ELF-1 (cell line): ENCODE data around the gene PDZRN3.

Experiments used
- DNase-seq: peaks from one replicate; pipeline ENCODE4 v3.0.0-alpha.2; 2016; ENCODE audit warnings: low read depth, low spot score

Gene PDZRN3

DNA sequence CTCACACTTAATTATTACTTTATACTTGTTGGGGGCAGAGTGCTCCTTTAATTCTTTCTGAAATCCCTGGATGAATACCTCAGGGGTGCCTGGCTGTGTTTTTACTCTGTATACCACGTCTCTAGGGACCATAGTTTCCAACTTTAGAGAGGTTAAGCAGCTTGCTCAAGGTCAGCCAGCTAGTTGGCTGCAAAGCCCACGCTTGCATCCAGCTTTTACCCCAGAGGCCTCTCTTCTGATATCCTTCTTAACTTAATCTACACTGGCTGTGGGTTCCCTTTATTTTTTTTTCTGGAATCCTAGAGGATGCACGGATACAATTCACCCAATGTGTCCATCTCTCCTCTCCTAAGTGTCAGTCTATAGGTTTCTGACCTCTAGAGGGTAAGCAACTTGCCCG lies 1.4 kb downstream of the PDZRN3 start:
- DNase-seq: no peak

DNA sequence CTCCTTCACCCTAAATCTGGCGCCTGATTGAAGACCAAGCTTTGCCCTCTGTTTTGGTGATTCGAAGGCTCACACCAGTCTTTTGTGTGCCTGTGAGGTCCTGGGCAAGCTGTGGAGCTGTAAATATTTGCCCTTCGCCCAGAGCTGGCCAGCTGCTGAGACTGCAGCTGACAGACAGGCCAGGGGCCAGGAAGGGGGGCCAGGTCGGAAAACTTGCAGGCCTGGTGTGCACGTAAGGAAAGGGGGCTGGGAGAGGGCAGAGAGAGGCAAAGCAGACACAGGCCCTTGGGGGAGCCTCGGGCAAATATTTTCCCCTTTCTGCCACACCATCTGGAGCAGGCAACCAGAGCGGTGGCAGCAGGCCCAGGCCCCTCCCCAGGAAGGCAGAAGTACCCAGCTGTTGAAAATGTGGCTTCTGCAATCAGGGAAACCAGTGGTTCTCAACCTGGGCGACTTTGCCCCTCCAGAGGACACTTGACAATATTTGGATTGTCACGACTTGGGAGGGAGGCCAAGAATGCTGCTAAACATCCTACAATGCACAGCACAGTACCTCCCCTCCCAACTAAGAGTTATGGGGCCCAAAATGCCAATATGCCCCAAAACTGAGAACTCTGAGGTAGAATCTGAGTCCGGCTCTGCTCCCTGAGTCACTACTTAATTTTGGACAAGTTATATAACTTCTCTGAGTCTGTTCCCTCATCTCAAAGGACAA lies 2.5 kb downstream of the PDZRN3 start:
- peak; percentile 92 for DNase-seq

DNA sequence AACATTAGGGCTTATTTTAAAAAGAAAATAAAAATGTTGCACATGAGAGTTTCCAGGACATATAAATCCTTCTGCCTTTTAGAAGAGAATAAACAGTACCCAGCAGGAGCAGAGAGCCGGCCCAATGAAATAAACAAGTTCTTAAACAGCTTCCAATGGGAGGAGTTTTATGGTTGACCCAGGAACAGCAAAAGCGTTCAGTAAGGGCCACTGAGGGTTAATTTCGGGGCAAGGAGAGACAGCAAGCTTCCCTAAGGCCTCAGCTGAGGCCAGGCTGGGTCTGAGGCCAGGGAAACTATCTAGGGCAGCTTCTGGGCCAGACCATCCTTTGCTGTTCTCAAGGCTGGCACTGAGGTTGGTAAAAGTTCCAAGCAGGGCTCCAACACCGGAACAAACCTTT lies 3.4 kb downstream of the PDZRN3 start:
- no peak for DNase-seq

DNA sequence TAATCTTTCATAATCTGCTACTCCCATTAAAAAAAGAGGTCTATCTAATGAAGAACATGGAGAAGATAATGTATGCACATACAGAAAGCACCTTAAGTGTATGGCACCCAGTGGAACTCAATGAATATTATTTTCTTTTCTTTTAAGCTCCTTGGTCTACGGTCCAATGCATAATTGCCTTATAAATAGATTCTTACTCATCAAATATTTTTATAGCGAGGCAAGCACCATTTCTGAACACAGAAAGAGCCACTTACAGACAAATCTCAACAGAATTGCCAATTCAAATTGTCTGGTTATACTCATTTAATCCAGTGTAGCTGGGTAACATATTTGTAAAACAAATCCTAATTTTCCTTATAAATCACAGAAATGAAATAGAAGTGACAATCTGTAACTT lies 6.3 kb downstream of the PDZRN3 start:
- DNase-seq: no peak

DNA sequence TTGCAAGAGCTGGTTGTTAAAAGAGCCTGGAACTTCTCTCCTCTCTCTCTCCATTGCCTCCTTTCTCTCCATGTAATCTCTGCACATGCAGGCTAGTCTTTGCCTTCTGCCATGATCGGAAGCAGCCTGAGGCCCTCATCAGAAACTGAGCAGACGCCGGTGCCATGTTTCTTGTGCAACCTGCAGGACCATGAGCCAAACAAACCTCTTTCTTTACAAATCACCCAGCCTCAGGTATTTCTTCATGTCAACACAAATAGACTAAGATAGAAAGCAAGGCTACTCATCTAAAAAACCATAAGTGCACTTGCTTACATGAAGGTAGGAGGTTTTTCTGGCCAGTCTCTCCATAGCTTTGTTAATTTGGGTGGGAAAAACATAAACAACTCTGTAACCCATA lies 8.7 kb downstream of the PDZRN3 start:
- no peak for DNase-seq

DNA sequence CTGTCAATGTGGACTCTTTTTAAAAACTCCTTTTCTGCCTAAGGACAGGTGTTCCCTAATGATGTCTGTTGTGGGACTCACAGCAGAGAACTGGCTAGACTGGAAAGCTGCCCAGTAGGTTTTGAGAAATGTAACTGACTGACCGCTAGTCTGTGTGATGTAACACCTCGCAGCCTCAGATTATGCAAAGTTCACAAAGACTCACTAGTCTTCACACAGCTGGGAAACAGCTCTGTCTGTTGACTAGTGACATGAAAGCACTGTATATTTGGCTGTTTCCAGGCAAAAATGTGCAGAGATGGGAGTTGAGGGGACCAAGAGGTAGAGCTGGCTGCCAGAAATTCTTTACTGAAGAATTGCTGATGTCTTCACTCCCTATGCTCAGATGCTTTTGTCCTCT lies 10.3 kb downstream of the PDZRN3 start:
- peak; percentile 53 for DNase-seq

DNA sequence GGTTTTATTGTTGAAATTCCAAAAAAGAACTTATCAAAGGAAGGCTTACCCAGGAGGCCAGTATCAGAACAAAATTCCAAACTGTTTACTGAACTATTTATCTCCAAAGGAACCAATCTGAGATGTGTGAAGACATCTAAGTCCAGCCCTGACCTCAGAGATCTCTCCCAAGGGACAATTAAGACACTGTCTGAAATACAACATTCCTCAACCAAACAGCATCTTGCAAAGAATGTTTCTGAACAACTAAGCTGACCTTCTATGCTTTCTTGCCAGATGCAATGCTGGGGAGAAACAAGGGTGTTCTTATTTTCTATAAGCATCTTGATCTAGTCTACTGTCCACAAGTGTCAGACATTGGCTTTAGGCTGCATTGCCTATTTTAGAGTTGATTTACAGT lies 13.6 kb downstream of the PDZRN3 start:
- DNase-seq: no peak

DNA sequence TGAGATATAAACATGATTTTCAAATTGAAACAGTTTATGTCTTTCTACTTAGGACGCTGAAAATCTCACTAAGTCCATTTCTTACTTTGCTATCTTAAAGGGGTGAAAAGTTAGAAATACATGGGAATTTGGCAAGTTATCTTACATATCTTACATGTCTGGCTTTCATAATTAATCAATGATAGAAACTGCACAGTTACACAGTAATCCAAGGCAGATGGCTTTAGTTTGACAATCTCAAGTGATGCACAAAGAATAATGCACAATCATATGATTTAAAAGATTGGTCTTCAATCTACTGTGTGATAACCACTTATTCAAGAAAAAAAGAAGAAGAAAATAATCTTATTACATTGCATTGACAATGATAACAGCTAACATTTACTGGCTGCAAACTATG lies 14.2 kb downstream of the PDZRN3 start:
- no peak for DNase-seq

DNA sequence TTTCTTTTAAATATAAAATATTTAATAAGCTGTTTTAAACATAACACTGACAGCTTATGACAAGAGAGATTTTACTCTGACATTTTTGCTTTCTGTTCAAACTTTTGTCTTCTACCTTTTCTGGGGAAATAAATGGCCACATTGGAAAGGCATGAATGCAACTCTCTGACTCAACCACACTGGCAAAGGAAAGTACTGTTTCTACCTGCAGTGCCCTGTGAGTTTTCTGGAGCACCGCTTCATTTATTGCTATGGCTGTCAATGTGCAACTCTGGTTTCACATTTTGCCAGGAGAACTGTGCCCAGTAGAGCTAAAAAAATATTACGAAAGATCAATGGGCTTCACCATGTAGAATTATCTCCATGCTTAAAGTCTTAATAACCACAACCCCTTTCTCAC lies 15.1 kb downstream of the PDZRN3 start:
- DNase-seq: no peak

DNA sequence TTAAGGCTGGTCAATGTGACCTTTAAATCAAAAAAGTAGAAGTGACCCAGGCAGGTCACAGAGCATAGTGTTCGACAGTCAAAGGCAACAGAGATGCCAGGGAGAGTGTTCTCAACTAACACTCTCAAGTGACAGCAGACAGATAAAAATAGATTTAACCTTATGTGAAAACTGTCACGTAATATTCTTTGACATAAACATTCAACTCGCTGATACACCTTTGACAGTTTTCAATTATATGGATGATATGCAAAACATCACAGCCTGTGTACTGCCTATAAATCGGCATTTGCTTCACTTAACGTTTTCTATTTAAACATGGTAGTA lies 15.5 kb downstream of the PDZRN3 start:
- DNase-seq: no peak

DNA sequence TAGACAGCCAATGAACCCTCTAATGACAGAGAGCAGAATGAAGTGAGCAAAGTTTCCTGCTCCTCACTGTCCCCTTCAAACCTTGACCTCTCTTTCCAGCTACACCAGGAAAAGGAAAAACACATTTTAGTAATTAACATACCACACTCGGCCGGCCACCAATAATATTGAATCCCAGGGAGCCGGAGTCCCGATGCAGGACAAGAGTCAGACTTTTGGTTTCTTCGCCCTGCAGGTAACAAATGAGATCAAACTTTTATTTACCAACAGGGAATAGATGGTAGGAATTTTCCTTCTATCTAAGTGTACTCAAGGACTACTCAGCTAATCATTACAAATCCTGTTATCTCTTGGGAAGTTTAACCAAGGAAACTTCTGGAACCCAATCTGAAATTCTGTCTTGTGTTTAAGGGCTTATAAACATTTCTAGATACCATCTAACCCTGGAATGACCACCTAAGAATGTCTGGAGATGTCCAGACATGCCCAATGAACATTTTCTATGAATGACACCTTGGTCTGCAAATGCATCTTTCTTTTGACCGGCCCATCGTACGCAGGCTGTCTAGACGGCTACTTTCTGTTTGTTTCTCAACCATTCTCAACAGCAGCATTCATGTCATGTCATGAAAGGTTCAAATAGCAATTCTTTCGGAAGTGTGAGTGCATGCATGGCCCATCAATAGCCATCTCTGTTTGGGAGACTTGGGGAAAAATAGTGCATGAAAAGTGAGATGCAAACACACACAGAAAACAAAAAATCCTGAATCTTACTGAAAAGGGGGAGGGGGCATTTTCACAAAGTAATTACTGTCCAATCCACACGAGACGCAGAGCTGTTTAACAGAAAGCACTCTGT lies 16.1 kb downstream of the PDZRN3 start:
- no peak for DNase-seq

DNA sequence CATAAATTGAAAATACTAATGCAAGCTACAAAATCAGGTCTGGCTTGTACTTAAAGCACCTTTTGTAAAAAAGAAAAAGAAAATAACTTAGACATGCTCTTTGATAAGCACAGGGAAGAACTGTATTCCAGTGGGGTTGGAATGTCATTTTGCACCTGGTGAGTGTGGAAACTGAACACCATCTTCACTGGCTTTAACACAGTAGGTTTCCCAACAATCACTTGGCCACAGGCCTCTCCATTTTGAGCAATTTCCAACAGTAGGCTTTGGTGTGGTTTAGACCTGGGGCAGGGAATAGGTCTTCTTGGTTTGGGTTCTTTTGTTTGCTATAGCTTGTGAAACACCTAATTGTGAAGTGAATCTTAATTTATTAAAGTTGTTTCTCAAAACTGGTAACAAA lies 18.9 kb downstream of the PDZRN3 start:
- DNase-seq: no peak

DNA sequence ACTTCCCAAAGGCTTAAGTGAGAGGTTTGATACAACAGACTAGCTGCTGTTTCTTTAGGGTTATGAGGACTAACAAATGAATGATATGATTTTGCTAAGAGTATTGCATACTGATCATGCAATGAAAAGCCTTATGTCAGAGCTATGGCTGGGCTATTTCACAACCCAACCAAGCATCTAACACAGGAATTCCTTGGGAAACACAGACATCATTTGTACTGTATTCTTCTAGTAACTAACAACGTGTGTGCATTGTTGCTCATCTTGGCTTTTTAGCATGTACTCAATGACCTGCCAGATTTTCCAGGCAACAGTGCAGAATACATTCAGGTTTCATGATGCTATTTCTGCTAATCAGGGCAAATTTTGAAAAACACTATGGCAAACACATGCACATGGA lies 19.3 kb downstream of the PDZRN3 start:
- no peak for DNase-seq

DNA sequence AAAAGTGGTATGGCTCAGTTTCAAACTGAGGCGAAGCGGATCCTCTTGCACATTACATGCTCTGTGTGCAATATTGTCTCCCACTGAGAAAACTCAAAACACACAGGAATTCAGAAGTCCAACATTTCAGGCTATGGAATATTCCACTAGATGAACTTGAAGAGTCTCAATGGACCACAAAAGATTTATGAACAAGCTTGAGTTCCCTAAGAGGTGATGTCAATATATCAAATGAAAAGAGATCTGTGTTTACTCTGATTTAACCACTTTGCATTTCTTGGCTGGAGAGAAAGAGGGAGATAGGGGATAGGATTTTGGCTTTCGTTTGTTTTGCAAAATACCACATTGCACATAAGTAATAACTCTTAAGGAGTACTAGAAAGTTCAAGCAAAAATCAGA lies 20.3 kb downstream of the PDZRN3 start:
- no peak for DNase-seq

DNA sequence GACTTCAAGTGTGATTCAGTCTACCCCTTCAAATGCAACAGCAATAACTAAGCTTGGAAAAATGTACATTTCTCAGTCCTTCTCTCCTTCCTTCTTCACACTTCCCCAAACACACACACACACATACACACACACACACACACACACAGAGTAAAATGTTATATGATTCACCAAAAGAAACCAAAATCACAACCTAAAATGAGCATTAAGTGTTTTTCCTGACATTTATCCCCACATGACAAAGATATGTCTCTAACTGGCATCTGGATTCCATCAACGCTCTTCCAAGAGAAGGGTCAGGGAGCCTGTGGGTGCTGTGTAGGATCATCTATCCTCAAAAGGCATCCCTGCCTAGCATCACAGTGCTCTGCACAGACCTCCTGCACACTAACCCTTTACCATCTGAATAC lies 21.0 kb downstream of the PDZRN3 start:
- peak; percentile 30 for DNase-seq

DNA sequence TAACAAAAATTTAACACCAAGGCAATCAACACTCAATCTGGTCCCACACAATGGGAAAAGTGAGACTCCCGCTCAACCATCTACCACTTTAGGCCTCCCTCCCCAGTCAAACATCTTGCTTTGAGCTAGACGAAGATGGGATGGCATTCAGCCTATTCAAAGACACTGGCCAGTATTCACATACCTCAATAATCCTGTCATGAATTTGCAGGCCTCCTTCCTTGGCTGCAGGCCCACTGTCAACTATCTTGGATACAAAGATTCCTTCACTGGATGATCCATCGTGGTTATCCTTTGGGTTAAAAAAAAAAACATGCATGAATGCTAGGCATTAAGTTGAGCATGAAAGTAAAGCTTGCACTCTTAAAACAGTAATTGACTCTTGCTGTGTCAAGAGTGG lies 22.6 kb downstream of the PDZRN3 start:
- DNase-seq: no peak

DNA sequence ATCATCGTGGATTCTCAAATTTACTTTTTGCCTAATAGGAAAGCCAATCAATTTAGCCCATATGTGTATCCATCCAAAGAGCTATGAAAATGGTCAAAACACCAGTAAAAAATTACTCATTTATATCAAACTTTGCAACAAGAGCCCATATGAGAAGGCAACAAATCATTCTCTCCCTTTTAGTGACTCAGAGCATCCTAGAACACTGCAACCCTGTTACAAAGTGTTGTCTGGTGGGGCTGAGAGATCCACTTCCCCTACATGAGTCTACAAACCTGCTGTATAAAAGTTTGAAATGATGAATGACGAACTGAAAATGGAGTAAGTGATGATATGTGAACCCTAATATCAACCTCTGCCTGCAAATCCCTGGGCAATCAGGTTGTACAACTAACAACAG lies 23.3 kb downstream of the PDZRN3 start:
- DNase-seq: no peak

DNA sequence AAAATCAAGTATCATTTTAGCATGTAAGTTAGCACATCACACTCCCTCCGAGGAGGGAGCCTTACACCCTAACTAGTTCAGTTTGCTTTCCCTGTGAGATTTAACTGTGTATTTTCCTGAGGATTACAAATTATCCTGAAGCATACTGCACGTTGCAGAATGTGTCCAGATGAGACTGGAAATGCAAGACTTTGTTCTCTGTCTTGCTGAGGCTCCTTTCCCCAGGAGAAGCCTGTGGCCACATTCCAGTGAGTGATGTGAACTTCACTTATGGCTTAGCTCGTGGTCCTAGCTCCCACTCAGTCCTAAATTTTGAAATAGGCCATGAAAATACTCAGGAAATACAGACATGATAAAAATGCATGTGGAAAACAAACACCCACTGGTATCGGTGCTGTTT lies 23.7 kb downstream of the PDZRN3 start:
- no peak for DNase-seq

DNA sequence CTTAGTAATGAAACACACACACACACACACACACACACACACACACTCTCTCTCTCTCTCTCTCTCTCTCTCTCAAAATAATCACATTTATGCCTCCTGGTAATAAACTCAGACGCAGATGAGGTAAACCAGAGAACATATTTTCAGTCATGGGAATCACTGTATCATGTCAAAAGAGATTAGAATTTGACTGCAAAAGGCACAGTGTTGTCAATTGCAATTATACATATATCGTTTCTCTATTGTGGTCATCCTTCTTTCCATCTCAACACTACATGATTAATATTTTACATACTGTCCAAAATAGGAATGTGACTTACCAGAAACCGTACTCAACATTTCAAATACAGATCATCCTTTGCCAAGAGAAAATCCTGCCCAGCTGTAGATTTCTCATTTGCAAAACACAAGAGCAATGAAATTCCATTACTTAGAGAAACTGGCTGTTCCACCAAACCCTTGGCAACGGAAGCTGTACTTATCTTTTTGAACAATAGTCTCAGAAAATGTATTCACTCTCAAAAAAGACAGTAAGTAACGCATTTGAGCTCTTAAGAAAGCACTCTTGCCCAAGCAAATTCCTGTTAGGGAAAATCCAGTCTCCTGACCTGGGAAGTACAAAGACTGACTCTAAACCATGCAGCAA lies 24.3 kb downstream of the PDZRN3 start:
- no peak for DNase-seq

DNA sequence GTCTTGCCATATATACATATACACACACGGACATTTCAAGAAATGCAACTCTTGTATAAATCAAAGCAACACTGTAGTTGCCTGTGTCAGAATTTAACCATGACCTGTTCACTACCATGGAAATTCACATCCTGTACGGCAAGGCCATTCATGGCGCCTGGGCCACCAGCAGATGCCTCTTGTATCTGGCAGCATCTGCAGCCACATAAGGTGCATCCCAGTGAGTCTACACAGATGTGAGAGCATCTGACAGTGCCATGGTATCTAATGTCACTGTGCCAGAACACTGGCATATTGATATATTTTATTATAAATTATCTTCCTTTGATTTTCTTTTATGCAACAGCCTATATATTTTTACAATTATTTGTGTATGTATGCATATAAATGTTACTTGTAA lies 25.1 kb downstream of the PDZRN3 start:
- no peak for DNase-seq

DNA sequence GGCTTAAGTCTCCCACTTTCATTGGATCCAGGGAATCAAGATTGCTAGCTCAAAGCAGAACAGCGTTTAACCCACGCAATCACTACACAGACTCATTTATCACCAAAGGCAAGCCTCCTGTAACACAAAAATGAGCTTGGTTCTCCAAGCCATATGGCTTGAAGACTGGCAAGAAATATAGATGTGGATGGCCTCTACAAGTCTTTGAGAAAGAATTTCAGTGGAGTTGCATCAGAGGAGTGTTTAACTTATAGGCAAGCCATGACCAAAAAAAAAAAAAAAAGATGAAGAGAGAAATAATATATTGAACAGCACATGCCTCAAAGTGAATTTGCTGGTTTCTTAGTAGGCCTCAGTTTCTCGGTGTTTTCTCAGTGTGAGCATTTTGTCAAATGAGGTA lies 27.3 kb downstream of the PDZRN3 start:
- no peak for DNase-seq

DNA sequence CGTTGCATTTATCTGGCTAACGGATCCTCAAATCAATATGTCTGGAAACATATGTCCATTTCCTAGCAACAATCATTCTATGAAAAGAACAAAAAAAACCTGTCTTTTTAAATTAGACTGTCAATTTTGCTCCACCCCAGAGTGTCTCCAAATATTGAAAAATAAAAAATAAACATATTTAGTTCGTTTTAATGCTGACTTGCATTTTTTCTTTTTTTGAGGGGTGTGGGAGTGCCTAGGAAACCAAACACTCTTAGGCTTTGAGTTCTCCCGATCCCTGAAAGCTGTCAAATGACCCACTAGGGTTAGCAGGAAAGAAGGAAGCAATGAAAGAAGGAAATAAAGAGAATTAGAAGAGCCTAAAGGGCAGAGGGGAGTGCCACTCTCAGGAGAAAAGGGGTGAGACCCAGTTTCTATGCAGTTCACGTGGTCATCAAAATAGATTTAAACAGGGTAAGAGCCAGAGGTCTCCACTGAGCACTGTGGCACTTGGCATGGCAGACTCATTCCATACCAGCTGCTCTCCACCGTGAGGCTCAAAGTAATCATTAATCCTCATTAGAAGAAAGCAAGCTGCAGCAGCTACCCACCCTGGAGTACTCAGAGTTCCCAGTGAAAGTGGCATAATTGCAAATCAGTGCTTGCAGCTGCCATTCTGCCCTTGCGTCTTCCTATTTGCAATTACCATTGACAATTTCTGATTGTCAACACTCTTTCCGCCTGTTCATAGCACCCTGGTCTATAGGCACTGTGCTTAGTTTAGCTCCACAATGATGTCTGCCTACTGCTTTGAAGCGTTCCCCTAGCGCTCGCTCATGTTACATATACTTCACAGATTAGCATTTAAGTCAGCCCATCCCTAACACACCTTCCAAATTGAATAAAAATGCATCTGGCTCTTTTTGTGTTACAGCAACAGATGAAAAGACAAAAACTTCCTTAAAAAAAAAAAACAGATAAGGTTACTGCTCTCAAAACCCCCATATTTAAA lies 32.3 kb downstream of the PDZRN3 start:
- no peak for DNase-seq
